ENCODE measurements around the gene SLC8A2.
"Not testable (repeated sequence)": the region's sequence is repeated elsewhere in the genome, so short reads cannot be mapped to it uniquely, and the experiment has no call there.

The SLC8A2 gene

GRCh38 chr19:47402504-47402903 is 69.2 kb downstream of the SLC8A2 start:
- no peak overlapping the region for H3K27ac ChIP-seq
- TF ChIP-seq CTCF (conservative IDR thresholded peaks at IDR 0.05), result no peak

GRCh38 chr19:47398707-47399597 is 72.7 kb downstream of the SLC8A2 start:
- TF ChIP-seq CTCF (conservative IDR thresholded peaks at IDR 0.05), result no peak
- H3K27ac ChIP-seq, result no peak overlapping the region

- no peak overlapping the region for H3K27ac ChIP-seq
- peak; percentile 95 for TF ChIP-seq CTCF (conservative IDR thresholded peaks at IDR 0.05)
These were observed 80.0 kb downstream of the SLC8A2 start for GRCh38 chr19:47391510-47392223.

- TF ChIP-seq CTCF (conservative IDR thresholded peaks at IDR 0.05), result no peak
- no peak overlapping the region for H3K27ac ChIP-seq
These were observed 80.9 kb downstream of the SLC8A2 start for GRCh38 chr19:47390533-47391488.

- H3K27ac ChIP-seq, result no peak overlapping the region
- no peak for TF ChIP-seq CTCF (conservative IDR thresholded peaks at IDR 0.05)
These were observed 82.5 kb downstream of the SLC8A2 start for GRCh38 chr19:47389150-47389556.

GRCh38 chr19:47388721-47389120 is 83.0 kb downstream of the SLC8A2 start:
- not testable (repeated sequence) for H3K27ac ChIP-seq

GRCh38 chr19:47387623-47388022 is 84.1 kb downstream of the SLC8A2 start:
- H3K27ac ChIP-seq, result not testable (repeated sequence)

- not testable (repeated sequence) for H3K27ac ChIP-seq
These were observed 85.1 kb downstream of the SLC8A2 start for GRCh38 chr19:47386582-47386981.

- not testable (repeated sequence) for H3K27ac ChIP-seq
These were observed 87.2 kb downstream of the SLC8A2 start for GRCh38 chr19:47384533-47384932.

- H3K27ac ChIP-seq, result not testable (repeated sequence)
These were observed 87.8 kb downstream of the SLC8A2 start for GRCh38 chr19:47383890-47384289.

All from VCaP (cell line).